Stimulated activated CD8-positive, alpha-beta memory T cell treated with anti-CD3 and anti-CD28 coated beads, Interleukin-2, amount 100 ng/mL, for 1 hour (primary cell): ENCODE measurements around the gene PDZRN4.
"Not testable (repeated sequence)": the region's sequence is repeated elsewhere in the genome, so short reads cannot be mapped to it uniquely, and the experiment has no call there.

ENCODE experiments used
- DNase-seq, 2 donors: peaks; one replicate each; pipeline ENCODE4 v3.0.0-alpha.2; 2020; ENCODE audit warnings: low read depth in 2 of 2

Gene PDZRN4

GRCh38 chr12:41285470-41285869, 97.3 kb downstream of the PDZRN4 start:
- DNase-seq: not testable (repeated sequence)

GRCh38 chr12:41286426-41286825, 98.3 kb downstream of the PDZRN4 start:
- DNase-seq: no peak

DNA sequence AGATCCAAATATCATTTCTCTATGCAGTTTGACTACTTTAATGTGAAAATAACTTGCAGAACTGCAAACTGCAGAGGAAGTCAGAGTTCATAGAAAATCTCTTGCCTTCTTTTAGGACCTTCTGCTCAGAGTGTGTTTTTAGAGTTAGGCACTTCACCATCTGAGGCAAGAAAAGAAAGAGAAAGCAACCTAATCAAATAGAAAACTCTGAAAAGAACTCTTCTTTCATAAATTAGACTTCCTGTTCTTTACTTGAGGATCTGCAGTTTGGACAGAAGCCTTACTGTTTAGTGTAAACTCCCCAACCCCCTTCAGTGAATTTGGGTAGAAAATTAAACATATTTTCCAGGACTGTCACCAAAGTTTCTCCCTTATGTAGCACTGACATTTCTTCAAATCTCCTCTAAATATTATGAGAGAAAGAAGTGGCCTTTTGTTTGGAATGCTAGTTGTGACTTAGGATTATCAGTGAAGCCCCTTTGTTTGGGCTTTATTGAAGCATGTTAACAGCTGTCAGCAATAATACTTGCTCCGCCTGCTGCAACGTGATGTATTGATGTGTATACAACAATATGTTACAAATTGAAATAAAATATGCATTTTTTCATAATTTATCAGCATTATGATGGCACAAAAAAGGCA, 99.5 kb downstream of the PDZRN4 start:
- DNase-seq: no peak

- no peak for DNase-seq
Measured at GRCh38 chr12:41288142-41288811, 100.2 kb downstream of the PDZRN4 start.

- DNase-seq: no peak
Measured at GRCh38 chr12:41289501-41289900, 101.4 kb downstream of the PDZRN4 start.

DNA sequence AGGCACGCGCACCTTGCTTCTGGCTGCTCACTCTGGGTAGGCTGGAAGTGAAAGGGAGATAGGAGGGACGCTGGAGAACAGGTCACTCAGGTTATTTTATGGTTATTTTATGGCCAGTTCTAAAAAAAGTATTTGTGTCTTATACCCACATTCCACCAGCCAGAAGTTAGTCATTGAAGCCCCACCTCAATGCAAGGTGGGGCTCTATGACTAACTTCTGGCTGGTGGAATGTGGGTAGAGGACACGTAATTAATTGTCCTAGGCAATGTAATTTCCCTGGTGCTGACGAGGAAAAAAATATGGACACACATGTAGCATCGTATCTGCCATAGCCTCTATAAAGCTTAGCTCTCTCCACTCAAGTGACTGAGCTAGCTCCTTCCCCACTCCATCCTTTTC, 104.9 kb downstream of the PDZRN4 start:
- DNase-seq: no peak

DNA sequence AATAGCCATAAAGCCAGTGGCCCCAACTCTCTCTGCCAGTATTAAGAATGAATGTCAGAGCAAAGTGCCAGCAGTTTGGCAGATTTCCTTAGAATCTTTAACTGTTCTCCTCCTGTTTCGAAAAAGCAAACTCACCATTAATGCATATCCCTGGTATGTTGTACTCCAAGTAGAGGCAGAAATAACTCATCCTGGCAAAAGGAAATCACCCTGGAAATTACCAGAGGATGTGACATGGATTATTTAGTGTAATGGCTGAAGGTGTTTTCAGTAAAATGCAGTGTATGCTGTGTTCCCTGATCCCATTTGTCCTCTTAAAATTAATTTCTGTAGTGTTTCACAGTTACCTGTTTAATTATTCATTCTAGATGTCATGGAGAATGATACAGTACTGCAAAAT, 105.3 kb downstream of the PDZRN4 start:
- DNase-seq: no peak

- no peak for DNase-seq
Measured at GRCh38 chr12:41302979-41303403, 114.9 kb downstream of the PDZRN4 start.

- no peak for DNase-seq
Measured at GRCh38 chr12:41304526-41304925, 116.4 kb downstream of the PDZRN4 start.

GRCh38 chr12:41310367-41310766, 122.2 kb downstream of the PDZRN4 start:
- no peak for DNase-seq

DNA sequence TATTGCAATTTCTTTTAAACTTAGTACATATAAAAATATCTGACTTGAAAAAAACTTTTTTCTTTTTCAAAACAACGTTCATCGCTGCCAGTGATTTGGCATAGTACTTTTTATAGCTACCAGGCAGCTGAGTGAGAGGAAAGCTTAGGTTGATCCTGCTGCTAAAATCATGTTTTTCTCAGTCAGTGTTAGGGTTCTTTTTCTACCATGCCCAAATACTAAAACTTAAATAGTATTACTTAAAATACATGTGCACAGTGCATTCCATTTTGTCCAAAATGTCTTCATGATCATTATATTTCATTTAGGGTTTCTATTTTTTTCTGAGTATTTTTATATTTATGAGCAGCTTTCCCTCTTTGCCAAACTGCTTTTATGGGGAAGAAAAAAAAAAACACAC, 123.8 kb downstream of the PDZRN4 start:
- no peak for DNase-seq

GRCh38 chr12:41312451-41312850, 124.3 kb downstream of the PDZRN4 start:
- DNase-seq: not testable (repeated sequence)

- DNase-seq: no peak
Measured at GRCh38 chr12:41325336-41325735, 137.2 kb downstream of the PDZRN4 start.

GRCh38 chr12:41327096-41327895, 139.2 kb downstream of the PDZRN4 start:
- no peak for DNase-seq

DNA sequence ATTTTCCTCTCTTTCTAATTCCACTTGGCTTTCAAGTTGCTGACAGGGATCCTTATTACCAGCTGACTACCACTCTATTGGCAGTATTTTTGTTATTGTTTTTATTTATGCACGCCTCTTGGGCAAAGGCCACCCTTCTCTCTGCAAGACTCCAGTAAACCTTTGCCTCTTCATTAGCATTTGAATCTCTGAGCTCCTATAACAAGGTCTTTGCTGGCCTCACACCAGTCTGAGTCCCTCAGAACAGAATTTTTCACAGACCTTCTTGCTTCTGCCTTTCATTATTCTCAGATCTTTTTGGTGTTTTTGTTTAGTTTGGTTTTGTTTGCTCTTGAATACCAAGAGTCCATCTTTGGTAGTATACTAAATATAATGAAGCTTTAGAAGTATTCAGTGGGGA, 145.9 kb downstream of the PDZRN4 start:
- DNase-seq: no peak

DNA sequence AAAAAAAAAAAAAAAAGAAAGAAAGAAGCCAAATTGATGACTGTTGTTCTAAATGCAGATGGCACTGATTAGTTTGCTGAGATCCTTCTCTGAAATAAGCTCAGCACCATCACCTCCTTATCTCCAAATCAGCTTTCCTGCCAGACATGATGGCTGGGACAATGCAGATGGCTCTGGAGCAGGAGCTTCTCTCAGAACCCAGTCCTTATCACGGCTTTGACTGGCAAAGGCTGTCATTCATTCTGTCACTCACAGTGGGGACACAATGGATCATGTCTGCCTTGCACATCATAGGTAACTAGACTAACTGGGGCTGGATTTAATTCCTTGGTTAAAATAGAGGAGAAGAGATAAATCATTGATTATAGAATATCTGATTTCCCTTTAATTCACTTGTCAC, 146.3 kb downstream of the PDZRN4 start:
- DNase-seq: no peak

- DNase-seq: no peak
Measured at GRCh38 chr12:41336041-41336549, 148.0 kb downstream of the PDZRN4 start.

DNA sequence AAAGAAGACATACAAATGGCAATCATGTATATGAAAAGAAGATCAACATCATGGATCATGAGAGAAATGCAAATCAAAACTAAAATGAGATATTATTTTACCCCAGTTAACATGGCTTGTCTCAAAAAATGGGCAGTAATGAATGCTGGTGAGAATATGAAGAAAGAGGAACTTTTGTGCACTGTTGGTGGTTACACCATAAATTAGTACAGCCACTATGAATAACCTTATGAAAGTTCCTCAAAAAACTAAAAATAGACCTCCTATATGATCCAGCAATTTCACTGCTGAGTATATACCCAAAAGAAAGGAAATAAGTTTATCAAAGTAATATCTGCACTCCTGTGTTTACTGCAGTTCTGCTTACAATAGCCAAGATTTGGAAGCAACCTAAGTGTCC, 151.7 kb downstream of the PDZRN4 start:
- DNase-seq: no peak

GRCh38 chr12:41344776-41345470, 156.8 kb downstream of the PDZRN4 start:
- DNase-seq: no peak

DNA sequence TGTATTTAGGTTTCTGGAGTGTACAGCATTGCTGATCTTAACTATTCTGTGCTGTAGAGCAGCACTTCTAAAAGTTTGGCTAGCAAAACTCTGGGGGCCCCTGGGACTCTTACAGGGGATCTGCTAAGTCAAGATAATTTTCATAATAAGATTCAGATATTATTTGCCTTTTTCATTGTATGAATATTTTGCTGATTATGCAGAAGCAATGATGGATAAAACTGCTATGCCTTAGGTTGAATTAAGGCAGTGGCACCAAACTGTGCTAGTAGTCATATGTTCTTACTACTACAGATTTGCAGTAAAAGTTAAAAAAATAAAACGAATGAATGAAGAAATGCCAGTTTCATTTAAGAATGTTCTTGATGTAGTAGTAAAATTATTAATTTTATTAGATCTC, 160.1 kb downstream of the PDZRN4 start:
- no peak for DNase-seq

DNA sequence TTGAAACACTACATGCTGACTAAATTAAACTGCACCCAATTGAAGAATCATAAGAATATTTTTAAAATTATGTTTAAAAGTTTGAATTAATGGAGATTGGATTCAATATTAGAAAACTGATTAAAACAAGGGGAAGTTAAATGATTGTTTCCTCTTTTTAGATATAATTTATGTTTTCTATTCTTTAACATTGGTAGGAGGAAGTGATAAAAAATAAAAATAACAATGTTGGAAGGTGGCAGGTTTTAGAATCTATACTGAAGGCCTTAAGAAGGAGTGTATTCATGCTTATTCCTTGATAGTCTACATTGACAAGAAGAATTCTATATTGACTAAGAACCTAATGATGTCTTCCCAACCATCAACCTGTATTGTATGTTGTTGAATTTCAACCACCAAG, 168.1 kb downstream of the PDZRN4 start:
- no peak for DNase-seq

DNA sequence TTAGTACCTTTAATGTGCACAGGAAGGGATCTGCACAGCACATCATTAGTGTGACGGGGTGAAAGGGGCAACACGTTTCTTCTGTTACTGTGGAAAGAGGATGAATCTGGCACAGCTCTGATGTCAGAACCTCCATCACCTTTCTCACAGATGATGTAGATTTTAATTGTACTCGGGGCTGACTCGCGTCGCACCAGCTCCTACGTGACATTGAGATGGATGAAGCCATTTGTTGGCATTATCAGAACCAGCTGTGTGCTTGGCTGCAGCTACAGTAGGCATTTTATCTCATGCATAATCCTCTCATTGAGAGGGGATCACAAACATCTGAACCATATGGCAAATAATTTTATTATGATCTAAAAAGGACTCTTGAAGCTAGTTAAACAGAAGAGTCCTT, 173.6 kb downstream of the PDZRN4 start:
- DNase-seq: no peak
